ENCODE results near the gene RXRA.

DNA sequence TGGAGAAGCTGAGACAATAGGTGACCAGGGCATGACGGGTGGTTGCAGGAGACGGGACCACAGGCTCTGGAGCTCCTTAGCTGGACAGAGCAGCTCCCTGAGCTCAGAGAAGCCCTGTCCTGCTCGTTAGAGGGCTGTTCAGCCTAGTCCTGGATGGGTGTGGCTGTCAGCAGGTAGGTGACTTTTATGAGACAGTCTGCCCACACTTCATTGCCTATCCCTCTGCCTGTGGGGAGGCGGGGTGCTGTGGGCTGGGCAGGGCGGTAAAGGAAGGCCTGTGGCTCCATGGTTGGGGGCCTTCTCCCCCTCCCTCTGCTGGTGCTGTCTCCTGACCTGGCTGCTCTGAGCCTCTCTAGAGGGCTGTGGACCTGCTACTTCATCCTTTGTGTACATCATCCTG lies 134.6 kb downstream of the RXRA start:
- TF ChIP-seq, protein P1, sequence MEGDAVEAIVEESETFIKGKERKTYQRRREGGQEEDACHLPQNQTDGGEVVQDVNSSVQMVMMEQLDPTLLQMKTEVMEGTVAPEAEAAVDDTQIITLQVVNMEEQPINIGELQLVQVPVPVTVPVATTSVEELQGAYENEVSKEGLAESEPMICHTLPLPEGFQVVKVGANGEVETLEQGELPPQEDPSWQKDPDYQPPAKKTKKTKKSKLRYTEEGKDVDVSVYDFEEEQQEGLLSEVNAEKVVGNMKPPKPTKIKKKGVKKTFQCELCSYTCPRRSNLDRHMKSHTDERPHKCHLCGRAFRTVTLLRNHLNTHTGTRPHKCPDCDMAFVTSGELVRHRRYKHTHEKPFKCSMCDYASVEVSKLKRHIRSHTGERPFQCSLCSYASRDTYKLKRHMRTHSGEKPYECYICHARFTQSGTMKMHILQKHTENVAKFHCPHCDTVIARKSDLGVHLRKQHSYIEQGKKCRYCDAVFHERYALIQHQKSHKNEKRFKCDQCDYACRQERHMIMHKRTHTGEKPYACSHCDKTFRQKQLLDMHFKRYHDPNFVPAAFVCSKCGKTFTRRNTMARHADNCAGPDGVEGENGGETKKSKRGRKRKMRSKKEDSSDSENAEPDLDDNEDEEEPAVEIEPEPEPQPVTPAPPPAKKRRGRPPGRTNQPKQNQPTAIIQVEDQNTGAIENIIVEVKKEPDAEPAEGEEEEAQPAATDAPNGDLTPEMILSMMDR (tag by site-specific recombination; IDR thresholded peaks at IDR 0.05) = no peak
- TF ChIP-seq, protein P2, sequence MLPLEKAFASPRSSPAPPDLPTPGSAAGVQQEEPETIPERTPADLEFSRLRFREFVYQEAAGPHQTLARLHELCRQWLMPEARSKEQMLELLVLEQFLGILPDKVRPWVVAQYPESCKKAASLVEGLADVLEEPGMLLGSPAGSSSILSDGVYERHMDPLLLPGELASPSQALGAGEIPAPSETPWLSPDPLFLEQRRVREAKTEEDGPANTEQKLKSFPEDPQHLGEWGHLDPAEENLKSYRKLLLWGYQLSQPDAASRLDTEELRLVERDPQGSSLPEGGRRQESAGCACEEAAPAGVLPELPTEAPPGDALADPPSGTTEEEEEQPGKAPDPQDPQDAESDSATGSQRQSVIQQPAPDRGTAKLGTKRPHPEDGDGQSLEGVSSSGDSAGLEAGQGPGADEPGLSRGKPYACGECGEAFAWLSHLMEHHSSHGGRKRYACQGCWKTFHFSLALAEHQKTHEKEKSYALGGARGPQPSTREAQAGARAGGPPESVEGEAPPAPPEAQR (tag by site-specific recombination; IDR thresholded peaks at IDR 0.05) = no peak

Data from HEK293 (cell line).